Gastroesophageal sphincter (tissue), 3 donors: ENCODE data around the gene IL9.

Source experiments
- CTCF ChIP-seq, 4 experiments: fragments of 200-600 bp in 2 of 4; fragments of 450-650 bp in 2 of 4; sonication (generic) in 1 of 4; IDR thresholded peaks; one replicate each; pipeline ENCODE4 v1.5.1; 2017 to 2019; ENCODE audit warnings: antibody characterized with exemption in 4 of 4, mild to moderate bottlenecking in 2 of 4, moderate library complexity in 2 of 4
- POLR2AphosphoS5 ChIP-seq: sonication (generic); formaldehyde crosslinking; IDR thresholded peaks from one replicate; pipeline ENCODE4 v1.6.1; 2017; ENCODE audit warnings: antibody characterized with exemption

DNA sequence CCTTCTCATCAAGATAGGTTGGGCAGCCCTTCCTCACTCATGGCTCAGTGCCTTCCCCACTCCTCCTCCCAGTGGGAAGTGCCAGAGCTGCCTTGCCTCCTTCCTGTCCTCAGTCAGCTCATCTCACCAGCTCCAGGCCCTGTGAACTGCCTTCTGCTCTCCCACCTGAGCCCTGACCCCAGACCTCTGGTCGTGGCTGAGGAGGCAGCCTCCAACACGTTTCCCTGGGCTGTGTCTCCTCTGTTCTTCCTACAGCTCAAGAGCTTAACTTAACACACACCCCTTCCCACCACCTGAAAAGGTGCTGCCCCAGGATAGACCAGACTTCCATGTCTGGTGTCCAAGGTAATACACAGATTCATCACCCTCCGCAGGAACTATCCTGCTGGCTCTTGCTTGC, 21.2 kb downstream of the IL9 start:
- no peak for TF ChIP-seq CTCF (IDR thresholded peaks at IDR 0.05)
- no peak for TF ChIP-seq POLR2AphosphoS5
